GM19438 (cell line): ENCODE results near the gene MRPL4.
A peak's percentile ranks its signal among the peaks of the same experiment; 100 is the strongest.

Experiments used
- ATAC-seq: cut with Tn5 transposase; IDR thresholded peaks from one replicate; pipeline ENCODE4 v1.9.1; 2021; ENCODE audit warnings: low read depth; ENCODE audit not compliant: unreplicated experiment

The MRPL4 gene

DNA sequence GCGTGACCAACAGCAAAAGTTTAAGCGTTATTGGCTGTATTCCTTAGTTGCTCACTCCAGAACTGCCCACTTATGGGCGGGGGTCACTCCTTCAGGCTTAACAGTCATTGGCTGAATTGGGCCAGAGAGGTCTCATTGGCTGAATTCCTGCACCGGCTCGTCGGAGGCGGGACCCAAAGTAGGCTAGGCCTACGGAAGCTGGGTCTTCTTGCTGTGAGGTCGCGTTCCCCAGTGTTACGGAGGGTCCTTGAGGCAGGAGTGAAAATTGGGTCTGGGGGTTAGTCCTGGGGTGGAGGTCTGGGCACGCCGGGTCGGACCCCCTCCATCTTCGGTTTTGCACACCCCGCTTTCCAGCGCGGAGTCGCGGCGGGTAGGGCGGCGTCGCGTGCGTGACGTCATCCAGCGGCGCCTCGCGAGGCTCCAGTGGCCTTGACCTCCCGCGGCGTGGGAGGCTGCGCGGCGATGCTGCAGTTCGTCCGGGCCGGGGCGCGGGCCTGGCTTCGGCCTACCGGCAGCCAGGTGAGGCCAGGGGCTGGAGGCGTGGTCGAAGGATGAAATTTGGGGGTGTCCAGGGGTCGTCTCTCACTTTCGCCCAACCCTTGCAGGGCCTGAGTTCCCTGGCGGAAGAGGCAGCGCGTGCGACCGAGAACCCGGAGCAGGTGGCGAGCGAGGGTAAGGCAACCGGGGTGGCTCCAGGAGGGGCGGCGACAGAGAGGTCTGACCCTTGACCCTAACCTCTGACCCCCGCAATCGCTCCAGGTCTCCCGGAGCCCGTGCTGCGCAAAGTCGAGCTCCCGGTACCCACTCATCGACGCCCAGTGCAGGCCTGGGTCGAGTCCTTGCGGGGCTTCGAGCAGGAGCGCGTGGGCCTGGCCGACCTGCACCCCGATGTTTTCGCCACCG, at the start of gene MRPL4:
MRPL4 (plus strand) TSS at position 423 of the 903 bp plus-strand sequence; CDS start at position 463, 40 bp downstream.
- ATAC-seq: peak; percentile 74

DNA sequence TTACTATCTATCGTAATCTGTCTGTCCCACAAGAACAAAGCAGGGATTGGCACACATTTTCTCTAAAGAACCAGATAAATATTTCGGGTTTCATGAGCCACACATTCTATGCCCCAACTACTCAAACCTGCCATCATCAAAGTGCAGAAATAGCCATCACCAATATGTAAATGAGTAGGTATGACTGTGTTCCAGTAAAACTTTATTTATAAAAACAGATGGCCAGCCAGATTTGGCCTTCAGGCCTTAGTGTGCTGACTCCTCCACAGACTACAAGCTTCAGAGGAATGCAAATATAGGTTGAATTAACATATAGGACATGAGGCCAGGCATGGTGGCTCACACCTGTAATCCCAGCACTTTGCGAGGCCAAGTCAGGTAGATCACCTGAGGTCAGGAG, 48.3 kb upstream of the MRPL4 start:
- ATAC-seq: no peak

DNA sequence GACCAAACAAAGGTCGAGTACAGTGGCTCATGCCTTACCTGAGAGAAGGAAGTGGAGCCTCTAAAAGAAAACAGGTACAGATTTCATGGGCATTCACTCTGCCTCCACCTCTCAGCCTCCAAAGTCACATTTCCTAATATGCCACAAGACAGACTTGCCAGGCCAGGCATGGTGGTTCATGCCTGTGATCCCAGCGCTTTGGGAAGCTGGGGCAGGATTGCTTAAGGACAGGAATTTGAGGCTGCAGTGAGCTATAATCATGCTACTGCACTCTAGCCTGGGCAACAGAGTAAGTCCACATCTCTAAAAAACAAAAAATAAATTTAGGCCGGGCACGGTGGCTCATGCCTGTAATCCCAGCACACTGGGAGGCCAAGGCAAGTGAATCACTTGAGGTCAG, 46.4 kb upstream of the MRPL4 start:
- no peak for ATAC-seq

DNA sequence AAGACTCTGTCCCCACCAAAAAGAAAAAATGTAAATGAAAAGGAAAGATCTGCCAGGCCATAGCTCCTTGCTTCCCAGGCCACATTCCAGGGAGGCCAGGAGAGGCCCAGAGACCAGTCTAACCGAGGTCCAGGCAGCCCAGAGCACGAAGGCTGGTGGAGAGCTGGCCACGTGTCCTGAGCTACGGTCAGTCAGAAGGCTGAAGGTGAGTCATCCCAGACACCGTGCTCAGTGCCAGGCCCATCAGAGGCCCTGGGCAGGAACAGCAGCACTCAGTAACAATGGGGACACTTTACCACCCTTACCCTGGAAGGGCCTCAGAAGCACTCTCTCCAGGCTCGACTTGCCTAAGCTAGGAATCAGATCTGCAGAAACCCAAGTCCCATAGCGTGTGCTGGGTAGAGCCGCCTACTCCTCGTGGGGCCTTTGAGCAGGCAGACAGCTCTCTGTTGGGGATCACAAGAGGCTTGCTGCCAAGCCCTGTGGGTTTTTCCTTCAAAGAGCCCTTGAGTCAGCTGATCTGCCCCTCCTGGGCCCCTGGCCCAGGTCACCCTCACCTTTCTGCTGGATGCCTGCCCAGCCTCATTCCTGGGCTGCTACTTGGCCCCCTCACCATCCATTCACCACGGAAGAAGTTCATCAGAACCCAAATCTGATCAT, 45.7 kb upstream of the MRPL4 start:
- no peak for ATAC-seq

DNA sequence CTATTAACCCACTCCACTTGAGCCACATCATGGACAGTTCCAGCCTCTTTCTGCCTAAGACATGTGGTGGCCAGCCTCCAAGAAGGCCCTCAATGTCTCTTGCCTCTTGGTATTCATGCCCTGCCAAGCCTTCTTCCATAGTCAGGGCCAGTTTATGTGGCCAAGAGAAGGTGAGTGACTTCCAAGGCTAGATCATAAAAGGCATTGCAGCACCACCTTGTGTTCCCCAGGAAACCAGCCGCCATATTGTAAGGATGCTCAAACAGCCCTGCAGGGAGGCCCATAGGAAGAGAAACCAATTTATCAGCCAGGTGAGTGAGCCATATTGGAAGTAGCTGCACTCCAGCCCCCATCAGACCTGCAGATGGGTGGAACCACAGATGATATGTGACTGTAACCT, 45.0 kb upstream of the MRPL4 start:
- no peak for ATAC-seq

DNA sequence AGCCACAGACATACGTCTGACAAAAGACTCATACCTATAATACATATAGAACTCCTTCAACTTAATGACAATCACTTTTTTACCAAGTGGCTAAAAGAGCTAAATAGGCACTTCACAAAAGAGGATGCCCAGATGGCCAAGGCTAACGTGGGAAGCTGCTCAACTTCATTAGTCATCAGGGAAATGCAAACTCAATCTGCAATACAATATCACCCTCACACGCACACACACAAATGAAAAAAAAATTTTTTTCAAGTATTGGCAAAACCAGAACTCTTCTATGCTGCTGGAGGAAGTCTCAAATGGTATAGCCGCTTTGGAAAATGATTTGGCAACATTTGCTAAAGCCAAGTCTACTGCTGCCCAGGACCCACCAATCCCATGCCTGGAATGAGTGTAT, 42.7 kb upstream of the MRPL4 start:
- ATAC-seq: no peak

DNA sequence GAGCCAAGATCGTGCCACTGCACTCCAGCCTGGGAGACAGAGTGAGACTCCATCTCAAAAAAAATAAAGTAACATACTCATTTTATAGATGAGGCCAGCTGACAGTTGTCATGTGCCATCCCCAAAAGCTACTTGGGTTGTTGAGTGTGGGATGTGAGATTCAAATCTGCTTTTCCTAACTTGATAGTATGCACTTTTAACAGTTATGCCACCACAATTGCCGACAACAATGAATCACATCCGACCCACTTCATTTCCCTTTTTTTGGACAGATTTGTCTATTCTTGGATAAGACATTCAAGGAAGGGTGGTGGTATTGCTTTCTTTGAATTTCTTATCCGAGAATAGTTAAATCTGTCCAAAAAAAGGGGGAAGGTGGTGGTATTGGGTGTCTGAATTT, 41.0 kb upstream of the MRPL4 start:
- ATAC-seq: no peak

DNA sequence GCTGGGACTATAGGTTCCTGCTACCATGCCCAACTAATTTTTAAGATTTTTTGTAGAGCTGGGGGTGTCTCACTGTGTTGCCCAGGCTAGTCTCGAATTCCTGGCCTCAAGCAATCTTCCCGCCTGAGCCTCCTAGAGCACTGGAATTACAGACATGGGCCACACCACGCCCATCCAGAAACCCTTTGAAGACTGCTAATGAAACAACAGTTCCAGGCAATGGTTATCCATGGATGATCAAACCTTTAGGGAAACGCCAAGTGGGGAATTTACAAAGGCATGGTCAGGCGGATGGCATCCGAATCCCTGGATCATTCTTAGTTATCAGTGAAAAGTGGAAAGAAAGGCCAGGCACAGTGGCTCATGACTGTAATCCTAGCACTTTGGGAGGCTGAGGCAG, 40.3 kb upstream of the MRPL4 start:
- no peak for ATAC-seq

DNA sequence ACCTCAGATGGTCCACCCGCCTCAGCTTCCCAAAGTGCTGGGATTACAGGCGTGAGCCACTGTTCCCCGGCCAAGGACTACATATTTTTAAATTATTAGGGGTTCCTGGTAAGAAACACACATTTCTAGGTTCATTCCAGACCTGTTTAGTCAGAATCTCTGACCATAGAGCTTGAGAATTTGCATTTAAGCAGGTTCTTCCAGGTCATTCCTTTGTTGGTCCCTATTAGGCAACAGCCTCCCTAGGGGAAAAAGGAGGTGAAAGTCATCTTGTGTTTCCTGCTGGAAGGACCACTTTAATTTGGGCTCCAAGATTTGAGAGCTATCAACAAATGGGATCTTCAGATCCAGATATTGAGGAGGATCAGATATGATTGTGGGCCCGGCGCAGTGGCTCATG, 37.2 kb upstream of the MRPL4 start:
- no peak for ATAC-seq

DNA sequence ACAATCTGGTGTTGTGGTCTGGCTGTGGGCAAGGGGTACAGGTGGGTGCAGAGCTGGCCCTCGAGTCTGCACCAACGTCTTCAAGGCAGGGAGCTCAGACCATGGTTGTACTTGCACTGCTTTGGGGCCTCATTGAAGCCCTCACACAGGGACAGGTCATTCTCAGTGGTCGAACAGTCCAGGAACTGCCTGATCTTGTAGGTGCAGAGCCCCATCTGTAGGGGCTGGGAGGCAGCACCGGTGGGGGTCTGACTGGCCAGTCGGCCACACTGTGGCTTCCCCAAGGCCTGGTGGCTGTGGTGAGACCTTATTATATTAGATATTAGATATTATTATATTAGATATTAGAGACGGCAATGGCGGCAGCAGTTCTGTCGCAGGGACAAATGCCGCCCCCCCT, 34.9 kb upstream of the MRPL4 start:
- ATAC-seq: no peak

DNA sequence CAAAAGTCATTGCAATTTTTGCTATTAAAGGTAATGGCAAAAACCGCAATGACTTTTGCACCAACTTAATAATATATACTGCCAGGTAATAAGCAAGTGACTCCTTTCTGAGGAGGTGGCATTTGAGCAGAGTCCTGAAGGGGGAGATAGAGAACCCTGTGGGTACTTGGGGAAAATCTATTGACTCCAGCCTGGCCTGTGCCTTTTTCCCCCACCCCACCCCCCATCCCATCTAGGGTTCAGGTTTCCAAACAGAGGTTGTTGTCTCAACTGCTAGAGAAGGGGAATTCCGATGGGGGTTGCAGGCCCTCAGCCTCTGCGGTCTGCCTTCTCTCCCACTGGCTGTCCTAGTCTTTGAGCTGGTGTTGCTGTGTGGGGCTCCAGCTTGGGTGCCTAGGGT, 32.3 kb upstream of the MRPL4 start:
- no peak for ATAC-seq

DNA sequence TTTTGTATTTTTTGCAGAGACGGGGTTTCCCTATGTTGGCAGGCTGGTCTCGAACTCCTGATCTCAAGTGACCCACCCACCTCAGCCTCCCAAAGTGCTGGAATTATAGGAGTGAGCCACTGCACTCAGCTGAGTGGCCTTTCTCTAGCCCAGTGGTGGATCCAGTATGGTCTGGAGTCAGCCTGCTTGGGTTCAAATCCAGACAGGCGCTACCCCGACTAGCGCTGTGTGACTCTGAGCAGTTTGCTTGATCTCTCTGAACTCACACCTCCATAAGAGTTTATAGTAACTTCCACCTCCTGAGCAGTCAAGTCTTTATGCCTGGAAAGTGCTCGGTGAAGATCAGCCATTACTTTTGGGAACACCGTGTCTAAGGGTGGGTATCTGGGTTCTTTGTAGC, 31.3 kb upstream of the MRPL4 start:
- no peak for ATAC-seq

DNA sequence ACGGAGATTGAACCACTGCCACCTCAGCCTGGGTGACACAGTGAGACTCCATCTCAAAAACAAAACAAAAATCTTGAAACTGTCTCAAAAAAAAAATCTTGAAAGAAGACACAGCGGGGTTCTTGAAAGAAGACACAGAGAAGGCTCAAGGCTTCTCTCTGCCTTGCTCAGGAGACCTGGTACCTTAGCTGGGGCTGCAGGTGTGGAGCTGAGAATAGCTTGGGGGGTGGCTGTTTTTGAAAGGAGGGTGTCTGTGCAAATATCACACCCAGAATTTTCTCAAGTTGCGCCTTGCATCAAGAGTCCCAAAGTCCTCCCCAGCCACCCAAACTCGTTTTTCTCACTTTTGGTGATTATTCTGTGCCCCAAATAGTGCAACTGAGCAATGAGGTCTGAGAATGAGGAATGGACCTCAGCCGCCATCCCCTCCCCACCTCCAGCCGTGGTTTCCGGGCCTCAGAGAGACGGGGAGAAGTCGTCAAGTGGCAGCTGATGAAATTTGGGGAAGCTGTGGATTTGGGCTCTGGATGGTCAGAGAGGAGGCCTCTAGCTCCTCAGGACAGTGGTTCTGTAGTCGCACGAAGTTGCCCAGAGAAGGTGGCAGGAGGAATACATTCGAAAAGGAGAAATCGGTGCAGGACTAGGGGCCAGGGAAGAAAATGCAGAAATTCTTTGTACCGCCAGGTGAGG, 29.7 kb upstream of the MRPL4 start:
- no peak for ATAC-seq

DNA sequence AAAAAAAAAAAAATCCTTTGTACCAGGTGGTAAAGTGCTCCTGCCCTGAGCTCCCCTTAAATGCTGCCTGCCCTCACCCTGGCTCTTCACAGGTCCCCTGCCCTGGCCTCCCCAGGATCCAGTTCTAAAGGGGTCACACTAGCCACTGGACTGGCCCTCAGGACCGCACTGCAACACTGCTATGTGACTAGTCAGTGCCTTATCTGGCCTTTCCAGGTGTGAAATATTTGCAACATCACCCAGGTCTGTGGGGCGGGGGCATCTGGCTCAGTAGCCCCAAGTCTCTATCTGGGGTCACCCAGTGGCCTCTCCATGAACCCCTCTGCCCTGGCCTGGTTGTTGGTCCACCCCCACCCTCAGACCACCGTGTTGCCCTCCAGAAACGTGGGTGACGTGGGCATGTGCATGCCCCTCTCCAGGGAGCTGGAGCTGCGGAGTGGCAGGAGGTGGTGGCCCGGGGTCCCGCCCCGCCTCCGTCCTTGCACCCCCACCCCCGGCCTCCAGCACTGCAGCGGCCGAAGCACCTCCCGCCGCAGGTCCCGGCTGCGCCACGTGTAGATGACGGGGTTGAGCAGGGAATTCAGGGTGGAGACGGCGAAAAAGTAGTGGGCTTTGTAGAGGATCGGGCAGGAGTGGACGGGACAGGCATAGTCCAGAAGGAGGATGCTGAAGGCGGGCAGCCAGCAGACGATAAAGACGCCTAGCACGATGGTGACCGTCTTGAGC, 28.4 kb upstream of the MRPL4 start:
- no peak for ATAC-seq

DNA sequence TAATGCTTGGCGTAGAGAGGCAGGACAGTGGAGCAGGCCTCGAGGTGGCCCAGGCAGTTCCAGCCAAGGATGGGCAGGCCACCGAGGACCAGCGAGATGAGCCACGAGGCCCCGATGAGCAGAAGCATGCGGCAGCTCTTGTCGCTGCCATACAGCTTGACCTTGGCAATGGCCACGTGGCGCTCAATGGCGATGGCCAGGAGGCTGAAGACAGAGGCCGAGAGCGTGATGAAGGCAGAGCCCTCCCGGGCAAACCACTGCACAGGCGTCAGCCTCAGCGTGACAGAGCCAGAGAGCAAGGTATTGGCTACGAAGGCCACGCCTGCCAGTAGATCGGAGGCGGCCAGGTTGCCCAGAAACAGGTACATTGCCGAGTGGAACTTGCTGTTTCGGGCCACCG, 27.7 kb upstream of the MRPL4 start:
- ATAC-seq: no peak

DNA sequence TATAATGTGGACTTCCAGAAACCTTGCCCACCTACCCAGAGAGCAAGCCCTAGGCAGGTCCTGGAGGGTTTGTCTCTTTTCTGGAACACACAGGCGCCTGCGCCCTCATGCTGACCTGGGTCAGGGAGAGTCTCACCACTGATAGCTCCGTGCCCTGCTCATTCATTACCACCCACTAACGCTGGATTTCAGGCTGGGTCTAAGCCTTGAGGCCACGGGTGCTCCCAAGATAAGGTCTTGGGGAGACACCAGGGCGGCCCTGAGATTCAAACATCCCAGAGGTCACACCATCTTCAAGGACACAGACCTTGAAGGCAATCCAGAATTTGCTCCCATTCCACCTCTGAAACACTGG, 26.0 kb upstream of the MRPL4 start:
- no peak for ATAC-seq

DNA sequence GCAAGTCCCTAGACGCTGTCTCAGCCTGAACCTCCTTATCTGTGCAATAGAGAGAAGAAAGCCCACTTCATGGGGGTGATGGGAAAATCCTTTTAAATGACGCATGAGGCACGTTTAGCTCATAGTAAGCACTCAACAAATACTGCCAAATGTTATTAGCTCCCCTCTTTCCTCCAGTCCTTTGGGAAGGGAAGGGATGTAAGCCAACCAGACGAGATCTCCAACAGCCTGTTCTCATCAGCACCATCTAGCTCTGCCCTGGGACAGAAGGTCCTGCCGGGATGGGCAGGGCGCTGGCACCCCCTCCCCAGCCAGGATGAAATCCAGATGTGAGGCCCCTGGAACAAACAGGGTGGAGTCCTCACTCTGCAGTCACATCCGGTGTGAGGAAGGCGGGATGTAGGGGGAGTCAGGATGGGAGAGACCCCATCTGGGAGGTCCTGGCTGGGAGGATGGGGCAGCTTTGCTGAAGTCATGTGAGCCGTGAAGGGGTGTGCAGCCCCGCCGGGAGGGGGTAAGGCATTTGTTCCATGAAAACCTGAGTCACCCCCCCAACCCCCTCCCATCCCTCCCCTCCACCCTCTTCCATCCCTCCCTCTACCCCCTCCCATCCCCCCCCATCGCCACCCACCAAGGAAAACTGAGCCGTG, 25.5 kb upstream of the MRPL4 start:
- ATAC-seq: no peak

DNA sequence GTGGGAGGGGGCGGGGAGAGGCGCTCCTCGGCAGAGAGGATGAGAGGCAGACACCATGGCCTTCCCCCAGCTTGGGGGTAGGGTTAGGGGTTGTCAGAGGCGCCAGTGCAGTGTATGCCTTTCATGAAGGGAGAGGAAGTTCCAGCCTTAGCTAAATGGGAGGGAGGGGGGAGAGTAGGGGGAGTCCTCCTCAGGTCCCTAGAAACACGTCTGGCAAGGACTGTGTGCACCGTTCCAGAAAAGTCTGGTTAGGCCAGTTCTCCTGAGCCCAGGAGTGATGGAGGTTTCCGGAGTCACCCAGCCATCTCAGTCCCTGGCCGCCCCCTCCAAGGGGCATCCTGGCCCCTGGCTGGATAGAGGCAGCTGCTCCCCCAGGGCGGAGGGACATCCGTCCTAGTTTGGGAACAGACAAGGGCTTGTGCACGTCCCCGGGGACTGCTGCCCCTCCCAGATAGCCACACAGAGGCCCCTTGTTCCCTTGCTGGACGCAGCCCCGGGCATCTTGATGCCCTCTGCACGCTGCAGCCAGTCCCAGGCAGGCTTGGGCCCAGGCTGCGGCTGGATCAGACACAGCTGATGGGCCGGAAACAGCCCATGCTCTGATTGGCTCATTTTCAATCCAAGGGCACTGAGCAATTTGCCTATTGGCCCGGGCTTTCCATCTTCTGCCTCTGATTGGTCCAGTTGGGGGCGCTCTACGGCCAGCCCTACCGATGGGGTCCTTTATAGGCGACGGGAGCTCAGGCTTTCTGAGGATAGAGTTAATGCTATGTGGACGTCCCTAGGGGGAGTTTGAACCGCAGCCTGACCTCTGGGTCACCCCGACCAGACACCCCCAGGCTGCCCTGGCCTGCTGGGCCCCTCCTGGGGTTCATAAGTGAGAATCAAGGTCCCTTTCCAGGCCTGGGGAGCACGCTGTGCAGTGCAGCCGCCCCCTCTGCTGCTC, 24.7 kb upstream of the MRPL4 start:
- ATAC-seq: no peak

DNA sequence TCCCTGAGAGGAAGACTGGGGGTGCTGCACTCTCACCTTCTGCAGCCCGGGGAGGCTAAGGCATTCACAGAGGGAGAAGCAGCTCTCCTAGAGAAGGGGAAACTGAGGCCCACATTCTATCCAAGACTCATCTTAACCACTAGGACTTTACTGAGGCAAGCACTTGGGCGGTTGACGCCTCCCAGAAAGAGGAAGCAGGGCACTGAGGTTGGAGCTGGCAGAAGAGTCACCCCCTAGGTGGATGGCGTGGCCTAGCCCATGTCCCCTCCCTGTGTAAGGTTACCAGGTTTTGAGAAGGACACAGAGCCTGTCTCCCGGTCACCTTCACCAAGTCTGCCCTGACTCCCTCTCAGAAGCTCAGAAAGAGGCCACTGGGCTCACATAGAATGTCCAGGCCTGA, 23.6 kb upstream of the MRPL4 start:
- no peak for ATAC-seq
